CD8-positive, alpha-beta memory T cell (primary cell): Measurements from ENCODE around the gene KAT6B. TPM values are rescaled to one million over a fixed set of nuclear protein-coding genes. Genes with fewer than 3 reads are reported as not detected.
A peak's percentile ranks its signal among the peaks of the same experiment; 100 is the strongest.
"Not testable (repeated sequence)": the region's sequence is repeated elsewhere in the genome, so short reads cannot be mapped to it uniquely, and the experiment has no call there.

ENCODE experiments used
- CTCF ChIA-PET: fragments of 350-600 bp; sonication (Branson Sonifier 250); formaldehyde crosslinking; loops from one replicate; lab custom pipeline; 2021; ENCODE audit warnings: antibody characterized with exemption; lab: Charles Lee
- POLR2A ChIA-PET: fragments of 350-600 bp; sonication (Branson Sonifier 250); formaldehyde crosslinking; loops from one replicate; lab custom pipeline; 2021; ENCODE audit warnings: antibody characterized with exemption; lab: Charles Lee
- DNase-seq, 5 donors: peaks; one replicate each; pipeline versions ENCODE4 v3.0.0 to v3.0.0-alpha.2; 2020 to 2022; ENCODE audit warnings: mixed read lengths in 1 of 5
- H3K27ac ChIP-seq: one replicate; pipeline ENCODE4 v1.7.0; 2013; ENCODE audit warnings: low read depth, mild to moderate bottlenecking, low read length, moderate library complexity
- H3K27me3 ChIP-seq: 2 replicates; pipeline ENCODE4 v1.7.0; 2013; ENCODE audit warnings: low read length, mild to moderate bottlenecking; ENCODE audit not compliant: insufficient read depth, poor library complexity, severe bottlenecking
- H3K36me3 ChIP-seq: 2 replicates; pipeline ENCODE4 v1.7.0; 2013; ENCODE audit warnings: mild to moderate bottlenecking, low read length, moderate library complexity; ENCODE audit not compliant: insufficient read depth
- H3K4me1 ChIP-seq: 2 replicates; pipeline ENCODE4 v1.7.0; 2013; ENCODE audit warnings: mild to moderate bottlenecking, low read length, moderate library complexity; ENCODE audit not compliant: insufficient read depth
- H3K4me3 ChIP-seq: 2 replicates; pipeline ENCODE4 v1.7.0; 2013; ENCODE audit warnings: mild to moderate bottlenecking, low read length
- H3K9me3 ChIP-seq: 2 replicates; pipeline ENCODE4 v1.7.0; 2013; ENCODE audit warnings: mild to moderate bottlenecking, low read length
- H3K27ac Mint-ChIP-seq, 8 donors: one replicate each; pipeline ENCODE4 v1.8.0; 2020 to 2021; ENCODE audit warnings: mixed read lengths in 8 of 8, mild to moderate bottlenecking in 6 of 8, inconsistent platforms in 3 of 8, moderate library complexity in 3 of 8
- H3K27me3 Mint-ChIP-seq, 2 donors: one replicate each; pipeline ENCODE4 v1.8.0; 2020 to 2021; ENCODE audit warnings: mixed read lengths in 2 of 2, mild to moderate bottlenecking in 1 of 2, moderate library complexity in 1 of 2
- H3K36me3 Mint-ChIP-seq, 3 donors: one replicate each; pipeline ENCODE4 v1.8.0; 2020 to 2021; ENCODE audit warnings: mixed read lengths in 3 of 3, inconsistent platforms in 1 of 3, mild to moderate bottlenecking in 1 of 3
- H3K4me1 Mint-ChIP-seq, 3 donors: one replicate each; pipeline ENCODE4 v1.8.0; 2020 to 2021; ENCODE audit warnings: mixed read lengths in 3 of 3, inconsistent platforms in 1 of 3, mild to moderate bottlenecking in 1 of 3
- H3K4me3 Mint-ChIP-seq, 7 donors: one replicate each; pipeline ENCODE4 v1.8.0; 2020 to 2021; ENCODE audit warnings: mixed read lengths in 7 of 7, mild to moderate bottlenecking in 6 of 7, moderate library complexity in 4 of 7, inconsistent platforms in 2 of 7
- H3K9me3 Mint-ChIP-seq, 5 donors: one replicate each; pipeline ENCODE4 v1.8.0; 2020 to 2022; ENCODE audit warnings: mixed read lengths in 5 of 5, mild to moderate bottlenecking in 3 of 5, moderate library complexity in 2 of 5, inconsistent platforms in 1 of 5
- polyA plus RNA-seq: library from polyadenylated mRNA; unstranded; fragments of 300-500 nt; fragmentation: Illumina TruSeq; gene quantifications from one replicate; pipeline ENCODE4 v1.2.3, GENCODE V29; 2021
- total RNA-seq, 2 experiments: library from RNA; stranded (reverse); gene quantifications; one replicate each; pipeline ENCODE4 v1.2.3, GENCODE V29; 2021

The KAT6B gene
- total and polyA plus RNA-seq, 3 experiments from 2014 or later, result 21.8 to 32.8 (median 23.6) TPM

DNA sequence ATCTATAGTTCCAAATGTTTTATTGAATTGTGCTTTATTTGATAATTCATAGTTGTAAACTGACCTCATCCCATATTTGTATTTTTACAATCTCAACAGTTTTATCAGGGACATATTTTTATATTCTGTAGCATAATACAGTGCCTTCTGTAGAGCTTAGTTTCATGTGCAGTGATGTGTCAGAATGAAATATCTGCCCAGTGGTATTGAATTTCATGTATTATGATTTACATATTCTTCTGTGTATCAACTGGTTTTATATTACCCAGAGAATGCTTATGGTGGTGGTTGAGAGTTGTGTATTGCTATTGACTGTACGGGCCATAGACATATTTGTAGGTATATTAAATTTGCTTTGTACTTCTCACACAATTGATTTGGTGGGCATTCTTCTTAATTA lies 89.9 kb downstream of the KAT6B start:
- ChIA-PET POLR2A (no interaction called here), CTCF (no interaction called here)
- peaks cover 49 to 60% (median 58%) of the 10 kb centered on the region in 3 donors for H3K4me1 Mint-ChIP-seq
- H3K9me3 ChIP-seq, result peaks cover 5% of the 10 kb centered on the region
- peaks cover 0 to 12% (median 6%) of the 10 kb centered on the region in 5 donors for H3K9me3 Mint-ChIP-seq
- no peaks in the 10 kb centered on the region for H3K27me3 Mint-ChIP-seq
- H3K27ac Mint-ChIP-seq, result no peak overlapping the region
- peaks cover 17% of the 10 kb centered on the region for H3K4me1 ChIP-seq
- H3K36me3 Mint-ChIP-seq, result peaks cover 10 to 21% (median 13%) of the 10 kb centered on the region in 3 donors
- no peak overlapping the region for H3K4me3 ChIP-seq
- H3K36me3 ChIP-seq, result no peaks in the 10 kb centered on the region
- no peak overlapping the region for H3K27ac ChIP-seq
- no peak overlapping the region for H3K4me3 Mint-ChIP-seq
- H3K27me3 ChIP-seq, result no peaks in the 10 kb centered on the region
- no peak for DNase-seq

- peaks cover 16% of the 10 kb centered on the region for H3K4me1 ChIP-seq
- no peaks in the 10 kb centered on the region for H3K27me3 ChIP-seq
- H3K27ac ChIP-seq, result no peak overlapping the region
- ChIA-PET CTCF (no interaction called here), POLR2A (no interaction called here)
- H3K36me3 Mint-ChIP-seq, result peaks cover 10 to 21% (median 13%) of the 10 kb centered on the region in 3 donors
- H3K4me1 Mint-ChIP-seq, result peaks cover 47 to 58% (median 58%) of the 10 kb centered on the region in 3 donors
- H3K4me3 ChIP-seq, result no peak overlapping the region
- H3K9me3 ChIP-seq, result peaks cover 5% of the 10 kb centered on the region
- no peaks in the 10 kb centered on the region for H3K36me3 ChIP-seq
- H3K4me3 Mint-ChIP-seq, result peak overlapping the region in 1 of 7 donors; percentile 41
- H3K9me3 Mint-ChIP-seq, result peaks cover 0 to 12% (median 6%) of the 10 kb centered on the region in 5 donors
- peak overlapping the region in 2 of 8 donors; percentile 3 to 48 for H3K27ac Mint-ChIP-seq
- DNase-seq, result no peak
- H3K27me3 Mint-ChIP-seq, result no peaks in the 10 kb centered on the region
Observed at GRCh38 chr10:74917481-74918077, 91.2 kb downstream of the KAT6B start.

- no peaks in the 10 kb centered on the region for H3K27me3 ChIP-seq
- H3K4me3 ChIP-seq, result no peak overlapping the region
- H3K27ac ChIP-seq, result no peak overlapping the region
- H3K27me3 Mint-ChIP-seq, result no peaks in the 10 kb centered on the region
- H3K9me3 ChIP-seq, result peaks cover 5% of the 10 kb centered on the region
- ChIA-PET CTCF (no interaction called here), POLR2A (no interaction called here)
- DNase-seq, result no peak
- peak overlapping the region in 1 of 8 donors; percentile 16 for H3K27ac Mint-ChIP-seq
- no peak overlapping the region for H3K4me3 Mint-ChIP-seq
- no peaks in the 10 kb centered on the region for H3K36me3 ChIP-seq
- peaks cover 48 to 66% (median 66%) of the 10 kb centered on the region in 3 donors for H3K4me1 Mint-ChIP-seq
- peaks cover 0 to 12% (median 6%) of the 10 kb centered on the region in 5 donors for H3K9me3 Mint-ChIP-seq
- peaks cover 10 to 21% (median 13%) of the 10 kb centered on the region in 3 donors for H3K36me3 Mint-ChIP-seq
- H3K4me1 ChIP-seq, result peaks cover 5% of the 10 kb centered on the region
Observed at GRCh38 chr10:74919671-74920070, 93.3 kb downstream of the KAT6B start.

DNA sequence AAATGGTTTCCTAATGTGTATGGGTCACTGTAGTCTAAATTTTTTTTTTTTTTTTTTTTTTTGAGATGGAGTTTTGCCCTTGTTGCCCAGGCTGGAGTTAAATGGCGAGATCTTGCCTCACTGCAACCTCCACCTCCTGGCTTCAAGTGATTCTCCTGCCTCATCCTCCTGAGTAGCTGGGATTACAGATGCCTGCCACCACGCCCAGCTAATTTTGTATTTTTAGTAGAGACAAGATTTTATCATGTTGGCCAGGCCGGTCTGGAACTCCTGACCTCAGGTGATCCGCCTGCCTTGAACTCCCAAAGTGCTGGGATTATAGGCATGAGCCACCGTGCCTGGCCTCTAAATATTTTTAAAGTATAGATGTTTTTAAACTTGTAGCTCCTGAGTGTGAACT lies 94.7 kb downstream of the KAT6B start:
- not testable (repeated sequence) for H3K4me3 Mint-ChIP-seq, H3K36me3 ChIP-seq, H3K4me3 ChIP-seq, DNase-seq, H3K27me3 ChIP-seq, H3K4me1 ChIP-seq, H3K9me3 ChIP-seq, H3K27me3 Mint-ChIP-seq, H3K27ac ChIP-seq
- Mint-ChIP-seq H3K4me1 (peaks cover 44 to 68% (median 67%) of the 10 kb centered on the region in 3 donors), H3K36me3 (peaks cover 5 to 21% (median 13%) of the 10 kb centered on the region in 3 donors), H3K9me3 (peaks cover 0 to 12% (median 6%) of the 10 kb centered on the region in 5 donors), H3K27ac (peak overlapping the region in 1 of 8 donors; percentile 0)
- CTCF ChIA-PET, result interaction anchor here (1.1 to 1.2 kb wide), 2 partner anchors 12 to 16 kb away, joined by 3 read pairs; no protein-coding TSS in a partner anchor
- POLR2A ChIA-PET, result interaction anchor here (0.7 kb wide), 1 partner anchor 162 kb away, joined by 6 read pairs; no protein-coding TSS in a partner anchor

- POLR2A ChIA-PET, result no interaction called here
- Mint-ChIP-seq H3K9me3 (peaks cover 0 to 12% (median 6%) of the 10 kb centered on the region in 5 donors), H3K27ac (peak overlapping the region in 1 of 8 donors; percentile 0), H3K4me1 (peaks cover 42 to 68% (median 65%) of the 10 kb centered on the region in 3 donors), H3K36me3 (peaks cover 6 to 21% (median 13%) of the 10 kb centered on the region in 3 donors), H3K27me3 (no peaks in the 10 kb centered on the region), H3K4me3 (no peak overlapping the region)
- Histone ChIP-seq H3K4me3 (no peak overlapping the region), H3K36me3 (no peaks in the 10 kb centered on the region), H3K4me1 (peaks cover 5% of the 10 kb centered on the region), H3K27ac (no peak overlapping the region), H3K9me3 (peaks cover 5% of the 10 kb centered on the region), H3K27me3 (no peaks in the 10 kb centered on the region)
- no peak for DNase-seq
- CTCF ChIA-PET, result interaction anchor here (1.1 to 1.2 kb wide), 2 partner anchors 11 to 16 kb away, joined by 3 read pairs; no protein-coding TSS in a partner anchor
Observed at GRCh38 chr10:74921744-74922143, 95.3 kb downstream of the KAT6B start.

GRCh38 chr10:74922921-74923320 lies 96.5 kb downstream of the KAT6B start:
- Histone ChIP-seq H3K4me3 (no peak overlapping the region), H3K36me3 (no peaks in the 10 kb centered on the region), H3K27me3 (no peaks in the 10 kb centered on the region), H3K4me1 (peaks cover 5% of the 10 kb centered on the region), H3K9me3 (peaks cover 5% of the 10 kb centered on the region), H3K27ac (no peak overlapping the region)
- H3K4me3 Mint-ChIP-seq, result no peak overlapping the region
- peak overlapping the region in 3 of 8 donors; percentile 3 to 48 (median 9) for H3K27ac Mint-ChIP-seq
- no peaks in the 10 kb centered on the region for H3K27me3 Mint-ChIP-seq
- no peak for DNase-seq
- ChIA-PET CTCF (no interaction called here), POLR2A (no interaction called here)
- peaks cover 46 to 74% (median 70%) of the 10 kb centered on the region in 3 donors for H3K4me1 Mint-ChIP-seq
- H3K9me3 Mint-ChIP-seq, result peaks cover 0 to 12% (median 6%) of the 10 kb centered on the region in 5 donors
- H3K36me3 Mint-ChIP-seq, result peaks cover 8 to 16% (median 13%) of the 10 kb centered on the region in 3 donors

- H3K27ac Mint-ChIP-seq, result peak overlapping the region in 7 of 8 donors; percentile 0 to 69 (median 13)
- H3K27ac ChIP-seq, result no peak overlapping the region
- peaks cover 0 to 10% (median 6%) of the 10 kb centered on the region in 5 donors for H3K9me3 Mint-ChIP-seq
- no peak for DNase-seq
- H3K27me3 ChIP-seq, result no peaks in the 10 kb centered on the region
- peaks cover 8 to 11% (median 11%) of the 10 kb centered on the region in 3 donors for H3K36me3 Mint-ChIP-seq
- H3K4me3 ChIP-seq, result no peak overlapping the region
- peaks cover 5% of the 10 kb centered on the region for H3K4me1 ChIP-seq
- H3K27me3 Mint-ChIP-seq, result no peaks in the 10 kb centered on the region
- H3K4me3 Mint-ChIP-seq, result no peak overlapping the region
- peaks cover 5% of the 10 kb centered on the region for H3K9me3 ChIP-seq
- ChIA-PET CTCF (no interaction called here), POLR2A (no interaction called here)
- peaks cover 48 to 78% (median 75%) of the 10 kb centered on the region in 3 donors for H3K4me1 Mint-ChIP-seq
- H3K36me3 ChIP-seq, result no peaks in the 10 kb centered on the region
Observed at GRCh38 chr10:74923556-74923955, 97.2 kb downstream of the KAT6B start.

DNA sequence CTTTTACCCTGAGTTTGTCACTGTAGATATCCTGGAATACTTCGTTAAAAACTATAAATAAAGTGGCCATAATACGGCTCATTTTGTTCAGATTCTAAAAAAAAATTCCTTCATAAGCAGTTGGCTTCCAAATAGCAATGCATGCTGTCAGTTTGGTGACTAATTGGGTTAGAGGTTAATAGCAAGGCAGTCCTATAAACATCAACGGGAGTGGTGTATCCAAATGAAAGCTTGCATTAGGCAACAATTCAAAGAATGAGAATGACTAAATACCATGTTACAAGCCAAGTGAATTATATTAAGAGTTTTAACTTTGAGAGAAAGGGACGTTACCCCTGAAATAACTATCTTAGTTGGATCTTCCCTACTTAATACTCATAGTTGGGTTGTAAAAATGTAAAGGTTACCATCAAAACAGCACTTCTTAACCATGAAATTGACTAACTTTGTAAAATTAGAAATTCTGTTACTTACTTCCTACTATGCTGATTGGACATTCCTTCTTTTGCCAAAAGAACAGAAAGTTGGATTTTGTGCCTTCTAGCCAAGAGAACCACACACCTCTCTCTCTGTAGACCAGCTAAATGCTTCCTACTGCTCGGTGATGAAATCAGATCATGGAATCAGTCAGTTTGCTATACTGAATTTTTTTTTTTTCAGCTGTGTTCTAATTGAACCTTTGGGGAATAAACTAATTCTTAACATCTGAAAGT lies 98.0 kb downstream of the KAT6B start:
- CTCF ChIA-PET, result no interaction called here
- H3K27ac Mint-ChIP-seq, result no peak overlapping the region

More for the DNA sequence above, 98.0 kb downstream of the KAT6B start:
- no peak overlapping the region for H3K27ac ChIP-seq
- H3K4me1 ChIP-seq, result peaks cover 5% of the 10 kb centered on the region
- H3K9me3 ChIP-seq, result peaks cover 2% of the 10 kb centered on the region
- no peak for DNase-seq
- no peak overlapping the region for H3K4me3 ChIP-seq
- H3K36me3 Mint-ChIP-seq, result peaks cover 8 to 11% (median 9%) of the 10 kb centered on the region in 3 donors
- H3K4me3 Mint-ChIP-seq, result no peak overlapping the region
- POLR2A ChIA-PET, result no interaction called here
- H3K27me3 Mint-ChIP-seq, result no peaks in the 10 kb centered on the region
- no peaks in the 10 kb centered on the region for H3K36me3 ChIP-seq
- H3K27me3 ChIP-seq, result no peaks in the 10 kb centered on the region
- H3K4me1 Mint-ChIP-seq, result peaks cover 48 to 84% (median 82%) of the 10 kb centered on the region in 3 donors
- H3K9me3 Mint-ChIP-seq, result peaks cover 0 to 10% (median 6%) of the 10 kb centered on the region in 5 donors
